CD4-positive, alpha-beta T cell (primary cell): ENCODE data around the gene VEPH1. TPM values are rescaled to one million over a fixed set of nuclear protein-coding genes. Genes with fewer than 3 reads are reported as not detected.

Experiments
- ATAC-seq: fragments of 200-7000 bp; cut with Tn5 transposase; one replicate; pipeline ENCODE4 v1.10.0; 2022; ENCODE audit warnings: mild to moderate bottlenecking; ENCODE audit not compliant: poor library complexity
- CTCF ChIA-PET: fragments of 350-600 bp; sonication (Branson Sonifier 250); formaldehyde crosslinking; loops from one replicate; lab custom pipeline; 2021; ENCODE audit warnings: antibody characterized with exemption, inconsistent platforms; lab: Charles Lee
- POLR2A ChIA-PET: fragments of 350-600 bp; sonication (Branson Sonifier 250); formaldehyde crosslinking; loops from one replicate; lab custom pipeline; 2021; ENCODE audit warnings: antibody characterized with exemption, inconsistent platforms; lab: Charles Lee
- DNase-seq, 14 experiments: peaks; one replicate each; pipeline ENCODE4 v3.0.0-alpha.2; 2013 to 2020; ENCODE audit warnings: mixed read lengths in 2 of 14
- H3K27ac ChIP-seq, 2 donors: one replicate each; pipeline versions ENCODE4 v1.5.1 to v1.7.0; 2013; ENCODE audit warnings: low read length in 2 of 2, low read depth in 1 of 2, mild to moderate bottlenecking in 1 of 2
- H3K27me3 ChIP-seq, 2 experiments: 1 replicate in 1 of 2; 2 replicates in 1 of 2; pipeline versions ENCODE4 v1.6.1 to v1.7.0; 2013; ENCODE audit warnings: low read length in 2 of 2, control low read depth in 1 of 2, mild to moderate bottlenecking in 1 of 2, moderate library complexity in 1 of 2; ENCODE audit not compliant: insufficient read depth in 2 of 2, control insufficient read depth in 1 of 2
- H3K36me3 ChIP-seq: one replicate; pipeline ENCODE4 v1.6.1; 2013; ENCODE audit warnings: low read length, control low read depth; ENCODE audit not compliant: insufficient read depth
- H3K4me1 ChIP-seq: one replicate; pipeline ENCODE4 v1.6.1; 2013; ENCODE audit warnings: low read length, control low read depth; ENCODE audit not compliant: insufficient read depth
- H3K4me3 ChIP-seq: one replicate; pipeline ENCODE4 v1.5.1; 2013; ENCODE audit warnings: mild to moderate bottlenecking, low read length, moderate library complexity
- H3K9me3 ChIP-seq, 2 experiments: 1 replicate in 1 of 2; 2 replicates in 1 of 2; pipeline versions ENCODE4 v1.6.1 to v1.7.0; 2013; ENCODE audit warnings: low read length in 2 of 2, mild to moderate bottlenecking in 2 of 2, control low read depth in 1 of 2, moderate library complexity in 1 of 2; ENCODE audit not compliant: control insufficient read depth in 1 of 2, insufficient read depth in 1 of 2
- H3K27ac Mint-ChIP-seq: one replicate; pipeline ENCODE4 v1.8.0; 2020; ENCODE audit warnings: mixed read lengths
- H3K27me3 Mint-ChIP-seq: one replicate; pipeline ENCODE4 v1.8.0; 2021; ENCODE audit warnings: mixed read lengths
- H3K36me3 Mint-ChIP-seq: one replicate; pipeline ENCODE4 v1.8.0; 2021; ENCODE audit warnings: low read depth, mixed read lengths
- H3K4me1 Mint-ChIP-seq: one replicate; pipeline ENCODE4 v1.8.0; 2021; ENCODE audit warnings: low read depth, mixed read lengths
- H3K4me3 Mint-ChIP-seq: one replicate; pipeline ENCODE4 v1.8.0; 2020; ENCODE audit warnings: mild to moderate bottlenecking, mixed read lengths
- H3K9me3 Mint-ChIP-seq: one replicate; pipeline ENCODE4 v1.8.0; 2020; ENCODE audit warnings: mixed read lengths
- CTCF ChIP-seq: fragments of 200-600 bp; IDR thresholded peaks from one replicate; pipeline ENCODE4 v1.8.0; 2022; ENCODE audit warnings: antibody characterized with exemption, mild to moderate bottlenecking
- intact Hi-C, 2 experiments: fragments of 100-400 bp; cut with DNase I in 1 of 2; cut with micrococcal nuclease in 1 of 2; formaldehyde crosslinking; loops; one replicate each; pipeline versions ENCODE4 v1.15.1 to v1.9.0; 2023 to 2025; cut with DNase I, micrococcal nuclease
- total RNA-seq, 174 experiments: library from RNA in 2 of 174; stranded (reverse) in 2 of 174; gene quantifications; one replicate each; pipeline ENCODE4 v1.2.3 and lab custom pipeline; 2021 to 2026

The VEPH1 gene
- total RNA-seq, 2 experiments from 2014 or later = not detected

DNA sequence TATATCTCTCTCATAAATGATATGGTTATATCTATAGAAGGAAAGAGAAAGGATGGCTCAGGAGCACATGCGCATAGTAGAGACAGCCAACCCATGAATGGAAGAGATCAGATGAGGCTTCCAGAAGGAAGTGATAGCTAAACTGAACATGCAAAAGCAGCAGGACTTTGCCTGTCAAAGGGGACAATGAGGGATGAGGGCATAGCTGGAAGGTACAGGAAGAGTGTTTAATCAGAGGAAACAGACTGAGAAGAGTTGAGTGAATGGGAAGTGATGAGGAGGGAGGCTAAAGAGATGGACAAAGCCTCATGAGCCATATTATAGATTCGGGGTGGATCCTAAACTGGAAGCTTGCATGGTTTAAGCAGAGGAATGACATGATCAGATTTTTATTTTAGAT lies 26.5 kb upstream of the VEPH1 start:
- Mint-ChIP-seq H3K4me3 (no peak overlapping the region), H3K36me3 (no peaks in the 10 kb centered on the region), H3K4me1 (no peaks in the 10 kb centered on the region), H3K27ac (no peak overlapping the region), H3K27me3 (peaks cover 4% of the 10 kb centered on the region), H3K9me3 (no peaks in the 10 kb centered on the region)
- CTCF ChIA-PET = no interaction called here
- Histone ChIP-seq H3K27ac (no peak overlapping the region), H3K27me3 (no peaks in the 10 kb centered on the region), H3K9me3 (no peaks in the 10 kb centered on the region), H3K36me3 (no peaks in the 10 kb centered on the region), H3K4me3 (no peak overlapping the region), H3K4me1 (no peaks in the 10 kb centered on the region)
- intact Hi-C loops = loop anchor here in 1 of 2 experiments (10.0 kb wide), 1 partner anchor 905 kb away; no protein-coding TSS in a partner anchor
- TF ChIP-seq CTCF = no peak
- POLR2A ChIA-PET = no interaction called here
- ATAC-seq (no peak), DNase-seq (no peak)

DNA sequence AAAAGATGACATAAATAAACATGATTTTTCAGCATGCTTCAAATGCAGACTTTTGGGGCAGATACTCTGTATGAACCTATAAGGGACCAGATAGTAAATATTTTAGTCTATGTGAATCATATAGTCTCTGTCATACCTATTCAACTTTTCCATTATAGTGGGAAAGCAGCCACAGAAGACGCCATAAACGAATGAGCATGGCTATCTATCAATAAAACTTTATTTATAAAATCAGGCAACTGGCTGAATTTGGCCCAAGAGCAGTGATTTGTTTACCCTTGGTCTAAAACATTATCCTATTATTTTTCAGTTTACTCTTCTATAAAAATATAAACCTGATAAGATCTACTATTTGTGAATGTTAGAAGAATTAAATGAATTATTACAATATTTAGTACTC lies 25.9 kb upstream of the VEPH1 start:
- no peak for DNase-seq

GRCh38 chr3:157527131-157527881 lies 24.1 kb upstream of the VEPH1 start:
- ChIA-PET POLR2A (no interaction called here), CTCF (no interaction called here)
- no peaks in the 10 kb centered on the region for H3K9me3 ChIP-seq
- H3K27me3 ChIP-seq = no peaks in the 10 kb centered on the region
- H3K4me3 Mint-ChIP-seq = no peak overlapping the region
- H3K27ac ChIP-seq = no peak overlapping the region
- ATAC-seq = no peak
- no peak overlapping the region for H3K27ac Mint-ChIP-seq
- no peak for DNase-seq
- H3K4me3 ChIP-seq = no peak overlapping the region
- no peak for TF ChIP-seq CTCF
- H3K4me1 ChIP-seq = no peaks in the 10 kb centered on the region
- no peaks in the 10 kb centered on the region for H3K9me3 Mint-ChIP-seq
- no peaks in the 10 kb centered on the region for H3K36me3 Mint-ChIP-seq
- H3K36me3 ChIP-seq = no peaks in the 10 kb centered on the region
- intact Hi-C loops = no loop called here
- no peaks in the 10 kb centered on the region for H3K4me1 Mint-ChIP-seq
- peaks cover 4% of the 10 kb centered on the region for H3K27me3 Mint-ChIP-seq

More for the DNA sequence above, 25.9 kb upstream of the VEPH1 start:
- intact Hi-C loops = no loop called here
- H3K4me1 Mint-ChIP-seq = no peaks in the 10 kb centered on the region
- TF ChIP-seq CTCF = no peak
- H3K27me3 Mint-ChIP-seq = peaks cover 4% of the 10 kb centered on the region
- Histone ChIP-seq H3K27me3 (no peaks in the 10 kb centered on the region), H3K4me1 (no peaks in the 10 kb centered on the region), H3K27ac (no peak overlapping the region), H3K9me3 (no peaks in the 10 kb centered on the region), H3K36me3 (no peaks in the 10 kb centered on the region), H3K4me3 (no peak overlapping the region)
- no peaks in the 10 kb centered on the region for H3K36me3 Mint-ChIP-seq
- ChIA-PET POLR2A (no interaction called here), CTCF (no interaction called here)
- no peak overlapping the region for H3K27ac Mint-ChIP-seq
- no peaks in the 10 kb centered on the region for H3K9me3 Mint-ChIP-seq
- ATAC-seq = no peak
- no peak overlapping the region for H3K4me3 Mint-ChIP-seq
